ENCODE data around the gene BRF1.

DNA sequence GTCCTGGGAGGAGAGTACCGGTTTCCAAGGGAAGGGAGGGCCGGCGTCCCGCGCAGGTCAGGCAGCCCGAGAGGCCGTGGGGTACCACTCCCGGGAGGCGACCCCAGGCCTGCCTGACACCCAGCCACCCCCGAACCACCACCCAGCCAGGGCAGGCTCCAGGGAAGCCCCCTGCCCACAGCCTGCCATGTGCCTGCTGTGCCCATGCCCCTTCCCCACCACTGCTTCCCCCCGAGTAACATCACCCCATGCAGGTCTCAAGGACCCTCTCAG lies 122.0 kb downstream of the BRF1 start:
- TF ChIP-seq, protein P1, sequence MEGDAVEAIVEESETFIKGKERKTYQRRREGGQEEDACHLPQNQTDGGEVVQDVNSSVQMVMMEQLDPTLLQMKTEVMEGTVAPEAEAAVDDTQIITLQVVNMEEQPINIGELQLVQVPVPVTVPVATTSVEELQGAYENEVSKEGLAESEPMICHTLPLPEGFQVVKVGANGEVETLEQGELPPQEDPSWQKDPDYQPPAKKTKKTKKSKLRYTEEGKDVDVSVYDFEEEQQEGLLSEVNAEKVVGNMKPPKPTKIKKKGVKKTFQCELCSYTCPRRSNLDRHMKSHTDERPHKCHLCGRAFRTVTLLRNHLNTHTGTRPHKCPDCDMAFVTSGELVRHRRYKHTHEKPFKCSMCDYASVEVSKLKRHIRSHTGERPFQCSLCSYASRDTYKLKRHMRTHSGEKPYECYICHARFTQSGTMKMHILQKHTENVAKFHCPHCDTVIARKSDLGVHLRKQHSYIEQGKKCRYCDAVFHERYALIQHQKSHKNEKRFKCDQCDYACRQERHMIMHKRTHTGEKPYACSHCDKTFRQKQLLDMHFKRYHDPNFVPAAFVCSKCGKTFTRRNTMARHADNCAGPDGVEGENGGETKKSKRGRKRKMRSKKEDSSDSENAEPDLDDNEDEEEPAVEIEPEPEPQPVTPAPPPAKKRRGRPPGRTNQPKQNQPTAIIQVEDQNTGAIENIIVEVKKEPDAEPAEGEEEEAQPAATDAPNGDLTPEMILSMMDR (IDR thresholded peaks at IDR 0.05): no peak
- no peak for TF ChIP-seq POLR2A (IDR thresholded peaks at IDR 0.05)
- TF ChIP-seq EP300 (IDR thresholded peaks at IDR 0.05): no peak
- TF ChIP-seq POLR2AphosphoS5 (IDR thresholded peaks at IDR 0.05): no peak

Data from suprapubic skin (tissue), 4 donors.